RWPE2 (cell line): ENCODE measurements around the gene HEPACAM.
A peak's percentile ranks its signal among the peaks of the same experiment; 100 is the strongest.

Source experiments
- ATAC-seq: fragments of 200-7000 bp; cut with Tn5 transposase; 3 replicates; pipeline ENCODE4 v1.9.1; 2021; ENCODE audit warnings: low read depth
- DNase-seq: peaks from one replicate; pipeline ENCODE4 v3.0.0-alpha.2; 2020; ENCODE audit warnings: low spot score
- H3K27ac ChIP-seq: fragments of 450-650 bp; 2 replicates; pipeline ENCODE4 v1.5.1; 2017; ENCODE audit warnings: mild to moderate bottlenecking; ENCODE audit not compliant: poor library complexity, severe bottlenecking
- H3K27me3 ChIP-seq: fragments of 250-450 bp; sonication (Bioruptor Pico); 2 replicates; pipeline ENCODE4 v1.5.1; 2021; ENCODE audit warnings: mild to moderate bottlenecking, moderate library complexity; ENCODE audit not compliant: insufficient read depth, poor library complexity, severe bottlenecking
- H3K36me3 ChIP-seq: fragments of 250-450 bp; sonication (Bioruptor Pico); 2 replicates; pipeline ENCODE4 v1.5.1; 2020; ENCODE audit warnings: low read depth, mild to moderate bottlenecking, moderate library complexity
- H3K4me1 ChIP-seq: fragments of 250-450 bp; sonication (Bioruptor Pico); 2 replicates; pipeline ENCODE4 v1.5.1; 2021; ENCODE audit warnings: mild to moderate bottlenecking, moderate library complexity; ENCODE audit not compliant: insufficient read depth, poor library complexity, severe bottlenecking
- H3K4me3 ChIP-seq: fragments of 250-450 bp; sonication (Bioruptor Pico); 2 replicates; pipeline ENCODE4 v1.5.1; 2021; ENCODE audit warnings: mild to moderate bottlenecking, moderate library complexity; ENCODE audit not compliant: severe bottlenecking
- H3K9me3 ChIP-seq: fragments of 250-450 bp; sonication (Bioruptor Pico); 2 replicates; pipeline ENCODE4 v1.5.1; 2021; ENCODE audit warnings: mild to moderate bottlenecking, moderate library complexity; ENCODE audit not compliant: severe bottlenecking
- CTCF ChIP-seq: fragments of 450-650 bp; IDR thresholded peaks from one replicate; pipeline ENCODE4 v1.5.1; 2017; ENCODE audit warnings: mild to moderate bottlenecking, moderate library complexity; ENCODE audit not compliant: poor library complexity, severe bottlenecking

HEPACAM gene

GRCh38 chr11:124896821-124897391 lies 38.9 kb downstream of the HEPACAM start:
- Histone ChIP-seq H3K4me1 (peaks cover 48% of the 10 kb centered on the region), H3K36me3 (no peaks in the 10 kb centered on the region), H3K27ac (peak overlapping the region; percentile 99), H3K9me3 (no peaks in the 10 kb centered on the region), H3K27me3 (no peaks in the 10 kb centered on the region), H3K4me3 (no peak overlapping the region)
- no peak for ATAC-seq
- no peak for TF ChIP-seq CTCF
- no peak for DNase-seq

- ATAC-seq (no peak), DNase-seq (no peak)
- Histone ChIP-seq H3K27ac (peak overlapping the region; percentile 99), H3K9me3 (no peaks in the 10 kb centered on the region), H3K27me3 (no peaks in the 10 kb centered on the region), H3K36me3 (no peaks in the 10 kb centered on the region), H3K4me1 (peaks cover 44% of the 10 kb centered on the region), H3K4me3 (no peak overlapping the region)
- no peak for TF ChIP-seq CTCF
Observed at GRCh38 chr11:124896071-124896750, 39.6 kb downstream of the HEPACAM start.

- no peak for DNase-seq
- no peak for ATAC-seq
- Histone ChIP-seq H3K4me1 (peaks cover 37% of the 10 kb centered on the region), H3K9me3 (no peaks in the 10 kb centered on the region), H3K4me3 (no peak overlapping the region), H3K27ac (no peak overlapping the region), H3K27me3 (no peaks in the 10 kb centered on the region), H3K36me3 (no peaks in the 10 kb centered on the region)
- no peak for TF ChIP-seq CTCF
Observed at GRCh38 chr11:124895471-124895971, 40.3 kb downstream of the HEPACAM start.

GRCh38 chr11:124894606-124895430 lies 41.0 kb downstream of the HEPACAM start:
- no peak for TF ChIP-seq CTCF
- Histone ChIP-seq H3K4me3 (no peak overlapping the region), H3K27me3 (no peaks in the 10 kb centered on the region), H3K9me3 (no peaks in the 10 kb centered on the region), H3K27ac (no peak overlapping the region), H3K4me1 (peaks cover 30% of the 10 kb centered on the region), H3K36me3 (no peaks in the 10 kb centered on the region)
- no peak for ATAC-seq
- DNase-seq: no peak
